Chondrocyte (in vitro differentiated cells): ENCODE measurements around the gene ALPK3. TPM values are rescaled to one million over a fixed set of nuclear protein-coding genes. Genes with fewer than 3 reads are reported as not detected.
A peak's percentile ranks its signal among the peaks of the same experiment; 100 is the strongest.

ENCODE experiments used
- DNase-seq: peaks from one replicate; pipeline ENCODE4 v3.0.0; 2021; ENCODE audit warnings: mixed read lengths, low spot score
- H3K27ac Mint-ChIP-seq: one replicate; pipeline ENCODE4 v1.8.0; 2021; ENCODE audit warnings: mild to moderate bottlenecking, moderate library complexity, mixed read lengths; ENCODE audit not compliant: unreplicated experiment
- H3K27me3 Mint-ChIP-seq: 2 replicates; pipeline ENCODE4 v1.8.0; 2021; ENCODE audit warnings: low read depth, mixed read lengths
- H3K36me3 Mint-ChIP-seq: 2 replicates; pipeline ENCODE4 v1.8.0; 2021; ENCODE audit warnings: low read depth, mixed read lengths
- H3K4me1 Mint-ChIP-seq: 2 replicates; pipeline ENCODE4 v1.8.0; 2021; ENCODE audit warnings: low read depth, mild to moderate bottlenecking, mixed read lengths
- H3K4me3 Mint-ChIP-seq: one replicate; pipeline ENCODE4 v1.8.0; 2021; ENCODE audit warnings: mild to moderate bottlenecking, moderate library complexity, mixed read lengths; ENCODE audit not compliant: unreplicated experiment
- H3K9me3 Mint-ChIP-seq: 2 replicates; pipeline ENCODE4 v1.8.0; 2021; ENCODE audit warnings: low read depth, mixed read lengths
- CTCF ChIP-seq: fragments of 200-600 bp; sonication (generic); IDR thresholded peaks from 2 replicates; pipeline ENCODE4 v1.5.0; 2021; ENCODE audit warnings: antibody characterized with exemption, mild to moderate bottlenecking, moderate library complexity
- total RNA-seq: library from RNA; stranded (reverse); gene quantifications from 3 replicates; pipeline ENCODE4 v1.2.1, GENCODE V29; 2021

ALPK3 gene
- total RNA-seq, 1 donor from 2014 or later: 6.4 TPM

- H3K9me3 Mint-ChIP-seq: no peaks in the 10 kb centered on the region
- peak overlapping the region; percentile 6 for H3K27ac Mint-ChIP-seq
- no peak for TF ChIP-seq CTCF
- H3K36me3 Mint-ChIP-seq: no peaks in the 10 kb centered on the region
- H3K4me3 Mint-ChIP-seq: no peak overlapping the region
- no peak for DNase-seq
- peaks cover 6% of the 10 kb centered on the region for H3K4me1 Mint-ChIP-seq
- peaks cover 2% of the 10 kb centered on the region for H3K27me3 Mint-ChIP-seq
These were observed 66.3 kb downstream of the ALPK3 start for GRCh38 chr15:84883466-84883865.

- Mint-ChIP-seq H3K4me3 (no peak within 1 kb of the TSS), H3K36me3 (no peaks in the 10 kb centered on the region), H3K27me3 (peaks cover 2% of the 10 kb centered on the region), H3K4me1 (peaks cover 6% of the 10 kb centered on the region), H3K9me3 (no peaks in the 10 kb centered on the region), H3K27ac (peak within 1 kb of the TSS; percentile 6)
- TF ChIP-seq CTCF: no peak
- no peak for DNase-seq
These were observed 67.0 kb downstream of the ALPK3 start, which contains the start of gene SLC28A1 for GRCh38 chr15:84883916-84884781. TSS of gene SLC28A1 (plus strand) at chr15:84884662. CDS start at chr15:84887761, 3,099 bp downstream.

DNA sequence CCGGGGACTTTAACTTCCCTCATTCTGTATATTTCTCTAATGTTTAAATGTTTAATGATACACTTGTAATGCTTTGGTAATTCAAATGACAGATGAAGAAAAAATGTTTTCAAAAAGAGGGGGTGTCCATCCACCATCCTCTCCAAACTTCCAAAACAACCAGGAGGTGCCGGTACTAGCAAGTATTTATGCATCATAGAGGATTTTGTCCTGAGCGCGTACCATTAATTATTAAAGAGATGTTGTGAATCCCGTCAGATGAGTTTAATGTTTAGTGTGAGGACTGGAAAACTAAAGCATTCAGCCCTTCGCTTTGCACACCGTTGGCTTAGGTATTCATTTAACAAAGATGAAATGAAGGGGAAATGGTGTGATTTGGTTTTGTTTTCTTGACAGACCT lies 68.6 kb downstream of the ALPK3 start:
- no peak for TF ChIP-seq CTCF
- Mint-ChIP-seq H3K4me3 (no peak overlapping the region), H3K36me3 (no peaks in the 10 kb centered on the region), H3K27me3 (peaks cover 2% of the 10 kb centered on the region), H3K4me1 (peaks cover 6% of the 10 kb centered on the region), H3K9me3 (no peaks in the 10 kb centered on the region), H3K27ac (no peak overlapping the region)
- DNase-seq: no peak

- Mint-ChIP-seq H3K27ac (no peak overlapping the region), H3K4me1 (peaks cover 6% of the 10 kb centered on the region), H3K9me3 (no peaks in the 10 kb centered on the region), H3K4me3 (no peak overlapping the region), H3K36me3 (no peaks in the 10 kb centered on the region), H3K27me3 (peaks cover 4% of the 10 kb centered on the region)
- DNase-seq: no peak
- no peak for TF ChIP-seq CTCF
These were observed 69.2 kb downstream of the ALPK3 start for GRCh38 chr15:84886211-84886983.

GRCh38 chr15:84886984-84887299 lies 69.8 kb downstream of the ALPK3 start:
- H3K4me1 Mint-ChIP-seq: peaks cover 6% of the 10 kb centered on the region
- TF ChIP-seq CTCF: no peak
- peaks cover 9% of the 10 kb centered on the region for H3K27me3 Mint-ChIP-seq
- H3K4me3 Mint-ChIP-seq: no peak overlapping the region
- no peak for DNase-seq
- H3K27ac Mint-ChIP-seq: no peak overlapping the region
- no peaks in the 10 kb centered on the region for H3K9me3 Mint-ChIP-seq
- no peaks in the 10 kb centered on the region for H3K36me3 Mint-ChIP-seq
